H1 (cell line): Measurements from ENCODE around the gene LENG1. TPM values are rescaled to one million over a fixed set of nuclear protein-coding genes. Genes with fewer than 3 reads are reported as not detected.

Experiments
- CTCF ChIA-PET: fragments of 300-600 bp; sonication (Branson Sonifier 250); formaldehyde crosslinking; loops from one replicate; lab custom pipeline; 2021; ENCODE audit not compliant: partially characterized antibody; lab: Charles Lee
- POLR2A ChIA-PET: fragments of 300-600 bp; sonication (Branson Sonifier 250); formaldehyde crosslinking; loops from one replicate; lab custom pipeline; 2021; ENCODE audit warnings: inconsistent platforms; ENCODE audit not compliant: partially characterized antibody; lab: Charles Lee
- DNase-seq, 2 experiments: peaks; one replicate each; pipeline versions ENCODE4 v3.0.0 to v3.0.0-alpha.2; 2010 to 2022; ENCODE audit warnings: low spot score in 2 of 2, low read depth in 1 of 2, mixed read lengths in 1 of 2
- FAIRE-seq: peaks from 2 replicates; lab custom pipeline; 2011; peaks lifted over from hg19 to GRCh38; lab: Jason Lieb, UNC
- H2AFZ ChIP-seq: 2 replicates; pipeline ENCODE4 v1.8.1; 2012; ENCODE audit warnings: low read length, inconsistent platforms
- H2AK5ac ChIP-seq: 2 replicates; pipeline ENCODE4 v1.6.1; 2013; ENCODE audit warnings: low read depth, low read length
- H2BK120ac ChIP-seq: replicated peaks from 2 replicates; pipeline ENCODE3; 2013; ENCODE audit warnings: low read depth, low read length, inconsistent platforms
- H2BK12ac ChIP-seq: 2 replicates; pipeline ENCODE4 v1.6.1; 2013; ENCODE audit warnings: low read depth, low read length
- H2BK15ac ChIP-seq: 2 replicates; pipeline ENCODE4 v1.6.1; 2013; ENCODE audit warnings: low read length
- H2BK20ac ChIP-seq: 2 replicates; pipeline ENCODE4 v1.6.1; 2013; ENCODE audit warnings: low read length
- H2BK5ac ChIP-seq: 2 replicates; pipeline ENCODE4 v1.6.1; 2013; ENCODE audit warnings: low read depth, low read length
- H3K14ac ChIP-seq: 2 replicates; pipeline ENCODE4 v1.6.1; 2013; ENCODE audit warnings: inconsistent platforms; ENCODE audit not compliant: insufficient read length
- H3K18ac ChIP-seq: 2 replicates; pipeline ENCODE4 v1.6.1; 2013; ENCODE audit warnings: low read length; ENCODE audit errors: extremely low read depth
- H3K23ac ChIP-seq: 2 replicates; pipeline ENCODE4 v1.6.1; 2013; ENCODE audit warnings: inconsistent platforms; ENCODE audit not compliant: insufficient read length
- H3K23me2 ChIP-seq: 2 replicates; pipeline ENCODE4 v1.6.1; 2013; ENCODE audit warnings: low read depth, low read length
- H3K27ac ChIP-seq: 2 replicates; pipeline ENCODE4 v1.6.1; 2011; ENCODE audit warnings: low read depth, low read length, inconsistent platforms
- H3K27me3 ChIP-seq, 4 experiments: replicated peaks in 1 of 4; 1 replicate in 1 of 4; 2 replicates in 3 of 4; pipeline versions ENCODE4 v1.6.1 to v1.8.1; 2011 to 2013; ENCODE audit warnings: low read length in 3 of 4, mild to moderate bottlenecking in 3 of 4, inconsistent platforms in 2 of 4, mixed read lengths in 2 of 4, moderate library complexity in 1 of 4; ENCODE audit not compliant: control insufficient read depth in 3 of 4, insufficient read depth in 3 of 4; ENCODE audit errors: extremely low read depth in 1 of 4
- H3K36me3 ChIP-seq, 4 experiments: 2 replicates each; pipeline versions ENCODE4 v1.6.1 to v1.8.1; 2011 to 2013; ENCODE audit warnings: mild to moderate bottlenecking in 4 of 4, low read length in 3 of 4, moderate library complexity in 2 of 4, control low read depth in 1 of 4, inconsistent platforms in 1 of 4; ENCODE audit not compliant: insufficient read depth in 4 of 4, control insufficient read depth in 2 of 4
- H3K4ac ChIP-seq: replicated peaks from 2 replicates; pipeline ENCODE3; 2013; ENCODE audit warnings: low read length, low read depth, mixed read lengths, inconsistent platforms; ENCODE audit not compliant: insufficient read length
- H3K4me1 ChIP-seq, 4 experiments: replicated peaks in 1 of 4; 1 replicate in 1 of 4; 2 replicates in 3 of 4; pipeline versions ENCODE4 v1.6.1 to v1.8.1; 2011 to 2013; ENCODE audit warnings: low read length in 3 of 4, inconsistent platforms in 2 of 4, mixed read lengths in 1 of 4; ENCODE audit not compliant: insufficient read depth in 4 of 4, control insufficient read depth in 3 of 4
- H3K4me2 ChIP-seq, 2 experiments: 2 replicates each; pipeline versions ENCODE4 v1.6.1 to v1.8.1; 2011 to 2013; ENCODE audit warnings: low read depth in 2 of 2, low read length in 2 of 2, control low read depth in 1 of 2, inconsistent platforms in 1 of 2, mild to moderate bottlenecking in 1 of 2; ENCODE audit not compliant: insufficient read depth in 1 of 2
- H3K4me3 ChIP-seq, 4 experiments: fragments of 200-600, 300-600 bp in 1 of 4; sonication (generic), shearing (Covaris generic), sonication (Bioruptor Twin) in 1 of 4; 2 replicates each; pipeline versions ENCODE4 v1.5.1 to v1.8.1; 2011 to 2016; ENCODE audit warnings: low read length in 4 of 4, low read depth in 3 of 4, control low read depth in 2 of 4, inconsistent platforms in 2 of 4, mild to moderate bottlenecking in 2 of 4, mixed read lengths in 1 of 4, moderate library complexity in 1 of 4; ENCODE audit not compliant: insufficient read depth in 2 of 4; ENCODE audit errors: extremely low read depth in 1 of 4
- H3K56ac ChIP-seq: replicated peaks from 2 replicates; pipeline ENCODE3; 2013; ENCODE audit warnings: low read depth, mild to moderate bottlenecking, mixed read lengths, low read length, inconsistent platforms; ENCODE audit not compliant: insufficient read length
- H3K79me1 ChIP-seq: 2 replicates; pipeline ENCODE4 v1.6.1; 2013; ENCODE audit warnings: low read depth, low read length, control low read depth
- H3K79me2 ChIP-seq, 2 experiments: 2 replicates each; pipeline versions ENCODE4 v1.6.1 to v1.8.1; 2012 to 2013; ENCODE audit warnings: low read length in 2 of 2, mild to moderate bottlenecking in 2 of 2, inconsistent platforms in 1 of 2; ENCODE audit not compliant: insufficient read depth in 2 of 2, control insufficient read depth in 1 of 2
- H3K9ac ChIP-seq, 4 experiments: replicated peaks in 1 of 4; 1 replicate in 1 of 4; 2 replicates in 3 of 4; pipeline versions ENCODE4 v1.6.1 to v1.8.1; 2011 to 2013; ENCODE audit warnings: low read depth in 3 of 4, low read length in 3 of 4, control low read depth in 2 of 4, mild to moderate bottlenecking in 2 of 4, moderate library complexity in 2 of 4, inconsistent platforms in 1 of 4; ENCODE audit errors: extremely low read depth in 1 of 4
- H3K9me3 ChIP-seq, 2 experiments: 2 replicates each; pipeline versions ENCODE4 v1.6.1 to v1.8.1; 2012 to 2013; ENCODE audit warnings: mild to moderate bottlenecking in 2 of 2, moderate library complexity in 2 of 2, control low read depth in 1 of 2, inconsistent platforms in 1 of 2, low read depth in 1 of 2, low read length in 1 of 2, mixed read lengths in 1 of 2; ENCODE audit not compliant: insufficient read depth in 2 of 2
- H4K20me1 ChIP-seq, 2 experiments: replicated peaks in 1 of 2; 2 replicates each; pipeline versions ENCODE3 to v1.8.1; 2011 to 2013; ENCODE audit warnings: inconsistent platforms in 2 of 2, low read length in 2 of 2, mild to moderate bottlenecking in 1 of 2; ENCODE audit not compliant: insufficient read depth in 2 of 2, control insufficient read depth in 1 of 2
- H4K5ac ChIP-seq: 2 replicates; pipeline ENCODE4 v1.6.1; 2013; ENCODE audit warnings: low read length, low read depth, mixed read lengths, inconsistent platforms; ENCODE audit not compliant: insufficient read length
- H4K8ac ChIP-seq: 2 replicates; pipeline ENCODE4 v1.8.0; 2013; ENCODE audit warnings: mild to moderate bottlenecking, moderate library complexity, low read length, inconsistent platforms; ENCODE audit not compliant: insufficient read depth; ENCODE audit errors: extremely low read depth
- H4K91ac ChIP-seq: replicated peaks from 2 replicates; pipeline ENCODE3; 2013; ENCODE audit warnings: low read length, mixed read lengths, inconsistent platforms; ENCODE audit not compliant: insufficient read length
- NRF1 ChIP-seq: IDR thresholded peaks from 2 replicates; pipeline ENCODE4 v1.6.1; 2011; ENCODE audit warnings: mild to moderate bottlenecking, low read depth, low read length, improper control_type of control experiment
- RAD21 ChIP-seq, 2 experiments: IDR thresholded peaks in 1 of 2; conservative IDR thresholded peaks in 1 of 2; 2 replicates each; pipeline ENCODE4 v1.6.1; 2011; ENCODE audit warnings: low read depth in 2 of 2, low read length in 2 of 2, improper control_type of control experiment in 1 of 2, inconsistent platforms in 1 of 2, mild to moderate bottlenecking in 1 of 2, moderate library complexity in 1 of 2
- SRF ChIP-seq: IDR thresholded peaks from 2 replicates; pipeline ENCODE4 v1.6.1; 2011; ENCODE audit warnings: mild to moderate bottlenecking, low read depth, low read length, moderate library complexity
- WGBS, 2 experiments: shearing (Covaris generic) in 1 of 2; methylation state at CpG; one replicate each; pipeline versions ENCODE4 v1.1.6 to v1.1.7; 2013 to 2015; ENCODE audit warnings: low lambda C conversion rate in 2 of 2, mixed read lengths in 2 of 2, inconsistent platforms in 1 of 2, low coverage in 1 of 2, missing lambda C conversion rate in 1 of 2; ENCODE audit not compliant: insufficient replicate concordance in 2 of 2, insufficient coverage in 1 of 2, insufficient read length in 1 of 2; ENCODE audit errors: extremely low coverage in 1 of 2, missing lambda C conversion rate in 1 of 2; 5-methylcytosine and 5-hydroxymethylcytosine counted together
- polyA plus RNA-seq, 7 experiments: library from polyadenylated mRNA; depleted of rRNA in 3 of 7; stranded (reverse) in 5 of 7; unstranded in 2 of 7; fragments of >200 nt in 5 of 7; fragments of 200-250 nt in 2 of 7; gene quantifications; 1 replicate in 5 of 7; 2 replicates in 1 of 7; 4 replicates in 1 of 7; pipeline versions ENCODE4 v1.2.1 to v1.2.3, GENCODE V29; 2011 to 2013; ENCODE audit warnings: missing spikeins in 2 of 7, mixed read lengths in 2 of 7
- total RNA-seq: library from RNA; stranded (reverse); fragmentation: NEBNext Ultra II Directional; extraction: Animal tissue kit (Norgen Biotek cat#: 25700); gene quantifications from 2 replicates; pipeline ENCODE4 v1.2.1, GENCODE V29; 2021

LENG1 gene
- total and polyA plus RNA-seq, 2 of the 8 experiments (the other 6 are each of a cell fraction or from before 2014, with no cell fraction given): 1.2 to 4.4 TPM

DNA sequence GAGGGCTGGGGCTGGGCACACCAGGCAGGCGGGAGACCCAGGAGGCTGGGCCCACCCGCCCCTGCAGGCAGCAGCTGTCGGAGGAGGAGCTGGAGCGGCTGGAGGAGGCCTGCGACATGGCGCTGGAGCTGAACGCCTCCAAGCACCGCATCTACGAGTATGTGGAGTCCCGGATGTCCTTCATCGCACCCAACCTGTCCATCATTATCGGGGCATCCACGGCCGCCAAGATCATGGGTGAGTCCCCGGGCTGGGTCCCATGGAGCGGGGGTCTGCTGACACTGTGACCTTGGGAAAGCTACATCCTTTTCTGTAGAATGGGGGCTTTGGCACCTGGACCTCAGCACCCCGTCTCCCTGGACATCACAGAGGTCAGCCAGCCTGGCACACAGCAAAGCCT is 35.8 kb downstream of the LENG1 start:
- no peak overlapping the region for H3K14ac ChIP-seq
- H2AFZ ChIP-seq: no peak overlapping the region
- H4K8ac ChIP-seq: no peak overlapping the region; the same call in 1 of the 2 replicates
- no peaks in the 10 kb centered on the region for H3K23me2 ChIP-seq
- H3K4me3 ChIP-seq: no peak overlapping the region
- POLR2A ChIA-PET: interaction anchor here (0.6 to 5.0 kb wide), 12 partner anchors 9 to 188 kb away, joined by 3 to 40 read pairs (median 4); partner anchors contain the start of genes CNOT3, LENG1, PRPF31 and TFPT
- H3K4me1 ChIP-seq: no peaks in the 10 kb centered on the region
- no peaks in the 10 kb centered on the region for H3K9me3 ChIP-seq
- TF ChIP-seq SRF: no peak
- no peak for TF ChIP-seq NRF1
- TF ChIP-seq RAD21 (IDR thresholded peaks at IDR 0.05 in 1 of 2, conservative IDR thresholded peaks at IDR 0.05 in 1 of 2; ENCODE audit: low read depth in 2 of 2, low read length in 2 of 2): no peak
- no peak overlapping the region for H3K4me2 ChIP-seq
- no peak overlapping the region for H3K23ac ChIP-seq
- FAIRE-seq: no peak
- no peak overlapping the region for H4K91ac ChIP-seq
- H3K27me3 ChIP-seq: no peaks in the 10 kb centered on the region
- peaks cover 3% of the 10 kb centered on the region; the same call in 1 of the 2 replicates for H3K79me1 ChIP-seq
- no peak overlapping the region for H2AK5ac ChIP-seq
- H4K20me1 ChIP-seq: peaks cover 0 to 7% of the 10 kb centered on the region in 2 experiments
- H3K27ac ChIP-seq: no peak overlapping the region
- no peak overlapping the region for H2BK20ac ChIP-seq
- H4K5ac ChIP-seq: no peak overlapping the region
- H3K56ac ChIP-seq: no peak overlapping the region
- no peak overlapping the region for H2BK120ac ChIP-seq
- no peak for DNase-seq
- H2BK5ac ChIP-seq: no peak overlapping the region
- CTCF ChIA-PET: no interaction called here
- H3K36me3 ChIP-seq: peaks cover 18 to 68% (median 48%) of the 10 kb centered on the region in 4 experiments
- H3K18ac ChIP-seq: no peak overlapping the region
- 97% methylated on average over 8 of the region's 17 CpGs; no CpG with 5 or more reads in 1 of the 2 experiments for WGBS, 2 experiments
- no peak overlapping the region for H2BK12ac ChIP-seq
- no peak overlapping the region for H3K4ac ChIP-seq
- no peaks in the 10 kb centered on the region for H3K79me2 ChIP-seq
- no peak overlapping the region for H2BK15ac ChIP-seq
- no peak overlapping the region for H3K9ac ChIP-seq
